ENCODE data around the gene CPS1.

DNA sequence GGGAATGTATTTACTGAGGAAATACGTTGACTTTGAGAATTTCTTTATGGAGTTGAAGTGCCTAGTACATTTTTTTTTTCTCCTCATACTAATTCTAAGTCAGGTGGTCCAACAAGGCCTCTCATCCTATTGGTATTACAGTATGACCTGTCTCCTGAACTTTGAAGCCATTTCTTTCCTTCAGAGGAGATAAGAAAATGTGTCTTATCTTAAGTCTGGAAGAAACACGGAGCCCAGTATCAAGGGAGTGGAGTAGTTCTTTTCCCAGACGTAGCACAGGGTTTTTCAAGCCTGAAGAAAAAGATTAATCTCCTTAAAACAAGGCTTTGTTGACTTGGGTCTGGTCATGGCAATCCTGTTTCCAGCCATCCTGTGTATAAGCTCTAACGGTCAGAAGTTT, 11.6 kb upstream of the CPS1 start:
- TF ChIP-seq, protein P1, sequence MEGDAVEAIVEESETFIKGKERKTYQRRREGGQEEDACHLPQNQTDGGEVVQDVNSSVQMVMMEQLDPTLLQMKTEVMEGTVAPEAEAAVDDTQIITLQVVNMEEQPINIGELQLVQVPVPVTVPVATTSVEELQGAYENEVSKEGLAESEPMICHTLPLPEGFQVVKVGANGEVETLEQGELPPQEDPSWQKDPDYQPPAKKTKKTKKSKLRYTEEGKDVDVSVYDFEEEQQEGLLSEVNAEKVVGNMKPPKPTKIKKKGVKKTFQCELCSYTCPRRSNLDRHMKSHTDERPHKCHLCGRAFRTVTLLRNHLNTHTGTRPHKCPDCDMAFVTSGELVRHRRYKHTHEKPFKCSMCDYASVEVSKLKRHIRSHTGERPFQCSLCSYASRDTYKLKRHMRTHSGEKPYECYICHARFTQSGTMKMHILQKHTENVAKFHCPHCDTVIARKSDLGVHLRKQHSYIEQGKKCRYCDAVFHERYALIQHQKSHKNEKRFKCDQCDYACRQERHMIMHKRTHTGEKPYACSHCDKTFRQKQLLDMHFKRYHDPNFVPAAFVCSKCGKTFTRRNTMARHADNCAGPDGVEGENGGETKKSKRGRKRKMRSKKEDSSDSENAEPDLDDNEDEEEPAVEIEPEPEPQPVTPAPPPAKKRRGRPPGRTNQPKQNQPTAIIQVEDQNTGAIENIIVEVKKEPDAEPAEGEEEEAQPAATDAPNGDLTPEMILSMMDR (conservative IDR thresholded peaks at IDR 0.05; ENCODE audit: low read length) = no peak
- no peak for TF ChIP-seq EZH2phosphoT487 (IDR thresholded peaks at IDR 0.05; ENCODE audit: borderline replicate concordance)
